Upper lobe of left lung (tissue), 6 donors: ENCODE results near the gene MYO7A. TPM values are rescaled to one million over a fixed set of nuclear protein-coding genes. Genes with fewer than 3 reads are reported as not detected.
"Not testable (repeated sequence)": the region's sequence is repeated elsewhere in the genome, so short reads cannot be mapped to it uniquely, and the experiment has no call there.

Experiments used
- ATAC-seq, 2 donors: fragments of 200-7000 bp; cut with Tn5 transposase; one replicate each; pipeline ENCODE4 v1.9.1; 2022; ENCODE audit warnings: mild to moderate bottlenecking in 2 of 2, moderate library complexity in 2 of 2; ENCODE audit not compliant: low FRiP score in 2 of 2
- DNase-seq, 2 donors: peaks; one replicate each; pipeline ENCODE4 v3.0.0-alpha.2; 2019 to 2020
- H3K27ac ChIP-seq, 4 donors: fragments of 200-600 bp; sonication (generic); one replicate each; pipeline ENCODE4 v1.5.1; 2016 to 2019
- H3K27me3 ChIP-seq, 4 donors: fragments of 200-600 bp; sonication (generic); one replicate each; pipeline ENCODE4 v1.5.1; 2017 to 2019
- H3K36me3 ChIP-seq, 4 donors: fragments of 200-600 bp; sonication (generic); one replicate each; pipeline ENCODE4 v1.5.1; 2016 to 2019
- H3K4me1 ChIP-seq, 4 donors: fragments of 200-600 bp; sonication (generic); one replicate each; pipeline ENCODE4 v1.5.1; 2018 to 2019
- H3K4me3 ChIP-seq, 4 donors: fragments of 200-600 bp; sonication (generic); one replicate each; pipeline ENCODE4 v1.5.1; 2017 to 2019; ENCODE audit warnings: mild to moderate bottlenecking in 2 of 4, moderate library complexity in 1 of 4
- H3K9me3 ChIP-seq, 4 donors: fragments of 200-600 bp; sonication (generic); one replicate each; pipeline ENCODE4 v1.5.1; 2018 to 2019
- EP300 ChIP-seq, 4 donors: sonication (generic); formaldehyde crosslinking; IDR thresholded peaks; one replicate each; pipeline ENCODE4 v1.5.1; 2017; ENCODE audit warnings: antibody characterized with exemption in 4 of 4, control low read depth in 2 of 4
- POLR2A ChIP-seq, 4 donors: fragments of 450-650 bp; IDR thresholded peaks; one replicate each; pipeline ENCODE4 v1.5.1; 2016 to 2017; ENCODE audit warnings: antibody characterized with exemption in 4 of 4, mild to moderate bottlenecking in 2 of 4
- POLR2AphosphoS5 ChIP-seq, 2 donors: sonication (generic); formaldehyde crosslinking; IDR thresholded peaks; one replicate each; pipeline ENCODE4 v1.5.1; 2017; ENCODE audit warnings: antibody characterized with exemption in 2 of 2
- WGBS, 2 donors: methylation state at CpG; one replicate each; pipeline ENCODE4 v1.1.5; 2017 to 2018; 5-methylcytosine and 5-hydroxymethylcytosine counted together
- total RNA-seq, 6 donors: library from RNA; depleted of rRNA in 4 of 6; stranded (reverse); fragments of >200 nt in 4 of 6; gene quantifications; one replicate each; pipeline versions ENCODE4 v1.1.0 to v1.2.1, GENCODE V29; 2016 to 2021
- TF ChIP-seq, protein P1 (sequence below), 6 experiments: fragments of 450-650 bp in 4 of 6; fragments of 200-600 bp in 2 of 6; sonication (generic) in 2 of 6; IDR thresholded peaks; one replicate each; pipeline ENCODE4 v1.5.1; 2016 to 2019; ENCODE audit warnings: antibody characterized with exemption in 6 of 6
- donor health status: DM: no; HTN: no; CAD: no; lungs with moderate emphysema.
- donor health status: DM: no; HTN: yes; CAD: no; lungs with severe emphysema.

MYO7A gene
- total RNA-seq, 6 donors from 2014 or later = 2.4 to 27.2 (median 6.2) TPM

DNA sequence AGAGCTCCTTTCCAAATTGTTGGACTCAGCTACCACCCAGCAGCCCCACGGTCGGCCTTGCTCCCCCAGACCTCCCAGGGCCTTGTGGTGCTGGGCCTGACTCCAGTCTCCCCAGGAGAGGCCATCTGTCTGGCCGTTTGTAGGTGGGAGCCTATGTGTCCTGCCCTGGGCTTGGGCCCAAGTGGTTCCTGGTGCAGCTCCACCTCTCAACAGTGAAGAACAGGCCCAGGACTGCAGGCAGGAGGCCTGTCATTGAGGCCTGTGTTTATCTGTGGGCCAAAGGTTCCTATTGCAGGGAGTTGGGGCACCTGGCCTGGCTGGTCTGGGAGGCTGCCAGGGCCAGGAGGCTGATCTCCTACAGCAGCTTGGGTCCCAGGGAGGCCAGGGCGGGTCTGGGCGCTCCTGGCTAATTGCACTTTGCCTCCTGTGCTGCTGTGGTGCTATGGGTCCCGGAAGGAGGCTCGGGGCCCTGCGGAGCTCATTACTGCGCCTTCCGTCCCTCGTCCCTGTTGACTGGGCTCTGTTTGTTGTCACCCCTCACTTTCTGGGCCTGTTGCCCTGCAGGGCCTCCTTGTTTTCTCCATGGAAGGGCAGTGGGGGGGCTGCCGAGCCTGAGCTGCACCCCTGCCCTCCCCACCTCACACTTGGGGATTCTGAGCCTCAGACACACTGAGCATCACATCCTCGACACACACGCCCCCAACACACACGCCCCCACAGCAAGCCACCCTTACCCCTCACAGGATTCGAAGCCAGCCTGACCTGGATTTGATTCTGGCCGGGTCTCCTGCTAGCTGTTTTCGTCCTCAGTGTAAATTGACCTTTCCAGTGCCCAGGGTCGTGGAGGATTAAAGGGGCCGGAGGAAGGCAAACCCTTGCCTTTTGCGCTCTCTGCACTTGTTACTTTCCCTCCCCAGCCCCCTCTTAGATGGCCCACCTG is 32.2 kb upstream of the MYO7A start:
- Histone ChIP-seq H3K27me3 (no peaks in the 10 kb centered on the region), H3K4me3 (no peak overlapping the region), H3K36me3 (no peaks in the 10 kb centered on the region), H3K9me3 (no peaks in the 10 kb centered on the region), H3K27ac (no peak overlapping the region), H3K4me1 (no peaks in the 10 kb centered on the region)
- peak in 1 of 2 donors; percentile 5 for ATAC-seq
- DNase-seq = no peak
- no peak for TF ChIP-seq EP300 (IDR thresholded peaks at IDR 0.05)
- TF ChIP-seq POLR2AphosphoS5 (IDR thresholded peaks at IDR 0.05) = no peak
- TF ChIP-seq, protein P1, sequence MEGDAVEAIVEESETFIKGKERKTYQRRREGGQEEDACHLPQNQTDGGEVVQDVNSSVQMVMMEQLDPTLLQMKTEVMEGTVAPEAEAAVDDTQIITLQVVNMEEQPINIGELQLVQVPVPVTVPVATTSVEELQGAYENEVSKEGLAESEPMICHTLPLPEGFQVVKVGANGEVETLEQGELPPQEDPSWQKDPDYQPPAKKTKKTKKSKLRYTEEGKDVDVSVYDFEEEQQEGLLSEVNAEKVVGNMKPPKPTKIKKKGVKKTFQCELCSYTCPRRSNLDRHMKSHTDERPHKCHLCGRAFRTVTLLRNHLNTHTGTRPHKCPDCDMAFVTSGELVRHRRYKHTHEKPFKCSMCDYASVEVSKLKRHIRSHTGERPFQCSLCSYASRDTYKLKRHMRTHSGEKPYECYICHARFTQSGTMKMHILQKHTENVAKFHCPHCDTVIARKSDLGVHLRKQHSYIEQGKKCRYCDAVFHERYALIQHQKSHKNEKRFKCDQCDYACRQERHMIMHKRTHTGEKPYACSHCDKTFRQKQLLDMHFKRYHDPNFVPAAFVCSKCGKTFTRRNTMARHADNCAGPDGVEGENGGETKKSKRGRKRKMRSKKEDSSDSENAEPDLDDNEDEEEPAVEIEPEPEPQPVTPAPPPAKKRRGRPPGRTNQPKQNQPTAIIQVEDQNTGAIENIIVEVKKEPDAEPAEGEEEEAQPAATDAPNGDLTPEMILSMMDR (IDR thresholded peaks at IDR 0.05) = no peak
- no peak for TF ChIP-seq POLR2A (IDR thresholded peaks at IDR 0.05)
- 82 to 91% methylated on average over 9 to 21 of the region's 21 CpGs for WGBS, 2 donors

DNA sequence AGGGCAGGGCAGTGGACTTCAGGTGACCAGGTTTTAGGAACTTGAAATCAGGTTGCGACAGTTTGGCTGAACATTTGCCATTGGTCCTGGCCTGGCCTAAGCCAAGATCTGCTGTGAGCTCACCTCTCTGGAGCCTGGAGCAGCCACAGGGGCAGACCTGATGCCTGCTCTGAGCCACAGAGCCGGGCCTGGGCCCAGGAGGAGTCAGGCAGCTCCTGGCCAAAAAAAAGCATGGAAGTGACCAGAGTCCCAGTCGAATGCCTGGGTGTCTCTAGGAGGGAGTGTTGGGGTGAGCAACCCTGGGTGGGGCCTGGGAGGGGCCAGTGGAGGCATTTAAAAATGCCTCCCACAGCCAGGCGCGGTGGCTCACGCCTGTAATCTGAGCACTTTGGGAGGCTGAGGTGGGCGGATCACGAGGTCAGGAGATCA is 31.4 kb upstream of the MYO7A start:
- 93 to 100% methylated on average over 4 to 8 of the region's 8 CpGs for WGBS, 2 donors
- no peaks in the 10 kb centered on the region for H3K27me3 ChIP-seq
- no peaks in the 10 kb centered on the region for H3K36me3 ChIP-seq
- ATAC-seq = no peak
- H3K4me3 ChIP-seq = no peak overlapping the region
- no peaks in the 10 kb centered on the region for H3K9me3 ChIP-seq
- no peak overlapping the region for H3K27ac ChIP-seq
- no peaks in the 10 kb centered on the region for H3K4me1 ChIP-seq
- TF ChIP-seq, protein P1 (IDR thresholded peaks at IDR 0.05) = no peak
- TF ChIP-seq POLR2AphosphoS5 (IDR thresholded peaks at IDR 0.05) (no peak), EP300 (IDR thresholded peaks at IDR 0.05) (no peak), POLR2A (IDR thresholded peaks at IDR 0.05) (no peak)
- DNase-seq = no peak

DNA sequence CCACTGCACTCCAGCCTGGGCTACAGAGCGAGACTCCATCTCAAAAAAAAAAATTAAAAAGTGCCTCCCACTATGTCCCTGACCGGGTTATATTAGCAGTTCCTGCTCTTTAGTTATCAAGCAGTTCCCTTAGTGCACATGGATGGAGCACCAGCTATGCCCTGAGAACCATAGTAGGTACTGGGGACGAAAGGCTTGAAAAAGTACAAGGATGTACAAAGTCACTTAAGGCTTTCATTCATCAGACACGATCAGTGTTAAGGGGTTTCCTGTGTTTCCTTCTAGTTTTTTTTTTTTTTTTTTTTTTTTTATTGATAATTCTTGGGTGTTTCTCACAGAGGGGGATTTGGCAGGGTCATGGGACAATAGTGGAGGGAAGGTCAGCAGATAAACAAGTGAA is 30.9 kb upstream of the MYO7A start:
- H3K9me3 ChIP-seq, H3K4me1 ChIP-seq, H3K4me3 ChIP-seq, H3K27me3 ChIP-seq, DNase-seq, H3K36me3 ChIP-seq, H3K27ac ChIP-seq, ATAC-seq: not testable (repeated sequence)
- WGBS, 2 donors = 73 to 78% methylated on average over 4 of the region's 4 CpGs

DNA sequence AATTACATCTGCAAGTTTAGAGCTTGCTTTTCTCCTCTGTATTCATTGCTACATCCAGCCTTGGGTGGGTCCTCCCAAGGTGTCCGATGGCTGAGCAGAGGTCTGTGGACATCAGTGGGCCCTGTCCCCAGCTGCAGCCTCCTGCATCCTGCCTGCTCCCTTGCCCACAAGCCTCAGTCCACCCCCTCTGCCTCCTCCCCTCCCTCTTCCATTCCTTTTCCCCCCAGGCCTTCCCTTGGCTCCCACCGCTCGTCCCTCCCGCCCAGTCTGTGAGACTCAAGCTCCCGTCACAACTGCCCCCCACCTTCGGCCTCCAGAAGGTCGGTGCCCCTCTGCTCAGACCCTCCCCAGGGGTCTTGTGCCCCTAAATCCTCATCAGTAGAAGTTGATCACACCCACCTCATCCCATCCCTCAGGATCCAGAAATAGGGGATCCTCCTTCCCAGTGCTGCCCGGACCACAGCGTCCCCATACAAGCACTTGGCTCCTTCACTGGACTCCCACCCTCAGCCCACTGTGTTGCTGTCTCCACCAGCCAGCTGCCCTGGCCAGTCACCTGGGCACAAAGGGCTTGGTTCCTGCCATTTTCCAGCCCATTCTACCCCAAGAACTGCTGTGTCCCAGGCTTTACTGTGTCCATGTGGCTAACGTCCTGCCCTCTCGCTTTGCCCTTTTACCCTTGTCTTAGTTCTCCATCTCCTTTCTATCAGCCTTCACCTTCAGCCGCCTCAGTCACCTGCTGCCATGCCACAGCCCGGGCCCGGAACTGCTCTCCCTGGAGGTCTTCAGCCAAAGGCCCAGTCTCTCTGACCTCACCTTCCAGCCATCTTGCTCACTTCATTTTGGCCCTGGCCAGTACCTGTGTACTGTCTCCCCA is 27.6 kb upstream of the MYO7A start:
- TF ChIP-seq POLR2A (IDR thresholded peaks at IDR 0.05) = no peak
- TF ChIP-seq, protein P1 (IDR thresholded peaks at IDR 0.05) = no peak
- TF ChIP-seq POLR2AphosphoS5 (IDR thresholded peaks at IDR 0.05) = no peak
- TF ChIP-seq EP300 (IDR thresholded peaks at IDR 0.05) = no peak
- Histone ChIP-seq H3K4me3 (no peak overlapping the region), H3K27ac (no peak overlapping the region), H3K9me3 (no peaks in the 10 kb centered on the region), H3K27me3 (no peaks in the 10 kb centered on the region), H3K36me3 (no peaks in the 10 kb centered on the region), H3K4me1 (no peaks in the 10 kb centered on the region)
- no peak for ATAC-seq
- no peak for DNase-seq
- 96 to 97% methylated on average over 14 of the region's 14 CpGs for WGBS, 2 donors

DNA sequence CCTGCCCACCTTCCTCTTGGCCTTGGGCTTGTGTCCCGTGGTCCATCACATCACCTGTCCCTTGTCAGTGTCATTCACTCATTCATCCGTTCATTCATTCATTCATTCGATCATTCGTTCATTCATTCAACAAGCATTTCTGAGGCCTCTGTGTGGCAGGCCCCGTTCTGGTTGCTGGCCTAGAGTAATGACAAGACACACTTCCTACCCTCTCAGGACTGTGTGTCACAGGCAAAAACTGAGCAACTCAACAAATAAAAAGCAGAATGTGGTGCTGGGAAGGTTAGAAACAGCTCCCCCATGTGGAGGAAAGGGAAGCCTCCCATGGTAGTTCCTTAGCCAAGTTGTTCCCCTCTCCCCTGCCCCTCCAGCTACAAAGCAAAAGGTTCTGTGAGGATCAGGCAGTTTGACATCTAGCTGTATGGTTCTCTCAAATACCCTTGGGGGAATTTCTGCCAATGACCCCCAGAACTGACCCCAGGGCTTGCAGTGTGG is 27.0 kb upstream of the MYO7A start:
- 88 to 92% methylated on average over 5 of the region's 5 CpGs for WGBS, 2 donors

More for the DNA sequence above, 27.0 kb upstream of the MYO7A start:
- H3K4me1 ChIP-seq = no peaks in the 10 kb centered on the region
- no peak for ATAC-seq
- no peak overlapping the region for H3K4me3 ChIP-seq
- no peak for DNase-seq
- H3K36me3 ChIP-seq = no peaks in the 10 kb centered on the region
- H3K9me3 ChIP-seq = no peaks in the 10 kb centered on the region
- H3K27ac ChIP-seq = no peak overlapping the region
- TF ChIP-seq POLR2AphosphoS5 (IDR thresholded peaks at IDR 0.05) (no peak), POLR2A (IDR thresholded peaks at IDR 0.05) (no peak), EP300 (IDR thresholded peaks at IDR 0.05) (no peak)
- TF ChIP-seq, protein P1 (IDR thresholded peaks at IDR 0.05) = no peak
- H3K27me3 ChIP-seq = no peaks in the 10 kb centered on the region
